GM23338 (cell line): ENCODE measurements around the gene DACH1. TPM values are rescaled to one million over a fixed set of nuclear protein-coding genes. Genes with fewer than 3 reads are reported as not detected.

ENCODE experiments used
- ATAC-seq: fragments of 200-7000 bp; cut with Tn5 transposase; 3 replicates; pipeline ENCODE4 v1.9.1; 2020
- DNase-seq: peaks from one replicate; pipeline ENCODE4 v3.0.0-alpha.2; 2015; ENCODE audit warnings: low spot score
- H2AFZ ChIP-seq: fragments of 200-600 bp; sonication (generic); 2 replicates; pipeline ENCODE4 v1.8.0; 2016; ENCODE audit warnings: antibody characterized with exemption, mild to moderate bottlenecking, moderate library complexity
- H3F3A ChIP-seq: fragments of 200-600 bp; sonication (generic); replicated peaks from 2 replicates; pipeline ENCODE4 v1.8.0; 2017; ENCODE audit warnings: antibody characterized with exemption, mixed run types, low read depth
- H3K27ac ChIP-seq: fragments of 200-600 bp; sonication (generic); 2 replicates; pipeline ENCODE4 v1.6.1; 2016; ENCODE audit warnings: low read depth
- H3K27me3 ChIP-seq: fragments of 200-600 bp; sonication (generic); 2 replicates; pipeline ENCODE4 v1.8.0; 2016; ENCODE audit warnings: mild to moderate bottlenecking, mixed run types, moderate library complexity; ENCODE audit not compliant: insufficient read depth
- H3K36me3 ChIP-seq: fragments of 200-600 bp; sonication (generic); 2 replicates; pipeline ENCODE4 v1.8.0; 2016; ENCODE audit warnings: mild to moderate bottlenecking; ENCODE audit not compliant: insufficient read depth
- H3K4me1 ChIP-seq: fragments of 200-600 bp; sonication (generic); 2 replicates; pipeline ENCODE4 v1.8.0; 2016; ENCODE audit warnings: mild to moderate bottlenecking, moderate library complexity; ENCODE audit not compliant: insufficient read depth
- H3K4me2 ChIP-seq: fragments of 200-600 bp; sonication (generic); 2 replicates; pipeline ENCODE4 v1.7.1; 2017; ENCODE audit warnings: mixed run types
- H3K4me3 ChIP-seq: fragments of 200-600 bp; sonication (generic); 2 replicates; pipeline ENCODE4 v1.6.1; 2016; ENCODE audit warnings: mixed run types
- H3K79me2 ChIP-seq: fragments of 200-600 bp; sonication (generic); replicated peaks from 2 replicates; pipeline ENCODE4 v1.8.0; 2017; ENCODE audit warnings: mild to moderate bottlenecking; ENCODE audit not compliant: insufficient read depth
- H3K9me2 ChIP-seq: fragments of 200-600 bp; sonication (generic); 2 replicates; pipeline ENCODE4 v1.8.0; 2017; ENCODE audit not compliant: insufficient read depth
- H4K20me1 ChIP-seq: fragments of 200-600 bp; sonication (generic); replicated peaks from 2 replicates; pipeline ENCODE4 v1.8.0; 2017; ENCODE audit warnings: mild to moderate bottlenecking; ENCODE audit not compliant: insufficient read depth
- H3K27ac Mint-ChIP-seq: 2 replicates; pipeline ENCODE4 v1.8.0; 2020; ENCODE audit warnings: inconsistent platforms, mild to moderate bottlenecking, moderate library complexity, mixed read lengths
- H3K27me3 Mint-ChIP-seq: 3 replicates; pipeline ENCODE4 v1.8.0; 2022; ENCODE audit warnings: low read depth, mild to moderate bottlenecking, moderate library complexity, mixed read lengths, inconsistent platforms; ENCODE audit not compliant: insufficient read depth, poor library complexity
- H3K36me3 Mint-ChIP-seq: 3 replicates; pipeline ENCODE4 v1.8.0; 2021; ENCODE audit warnings: low read depth, mild to moderate bottlenecking, inconsistent platforms, moderate library complexity, mixed read lengths
- H3K4me1 Mint-ChIP-seq: 3 replicates; pipeline ENCODE4 v1.8.0; 2020; ENCODE audit warnings: mild to moderate bottlenecking, inconsistent platforms, mixed read lengths
- H3K4me3 Mint-ChIP-seq: 3 replicates; pipeline ENCODE4 v1.8.0; 2021; ENCODE audit warnings: moderate library complexity, mild to moderate bottlenecking, inconsistent platforms, mixed read lengths
- H3K9me3 Mint-ChIP-seq: 3 replicates; pipeline ENCODE4 v1.8.0; 2020; ENCODE audit warnings: moderate library complexity, mild to moderate bottlenecking, inconsistent platforms, mixed read lengths
- CREB1 ChIP-seq: fragments of 250-450 bp; sonication (Bioruptor Pico); IDR thresholded peaks from 2 replicates; pipeline ENCODE4 v1.5.0; 2020; ENCODE audit warnings: low read depth, mild to moderate bottlenecking, moderate library complexity
- EZH2 ChIP-seq: fragments of 200-600 bp; sonication (generic); IDR thresholded peaks from one replicate; pipeline ENCODE4 v1.8.0; 2017; ENCODE audit warnings: antibody characterized with exemption, mild to moderate bottlenecking, low read depth; ENCODE audit not compliant: unreplicated experiment
- EZH2phosphoT487 ChIP-seq: fragments of 200-600 bp; sonication (generic); IDR thresholded peaks from one replicate; pipeline ENCODE4 v1.8.1; 2018; ENCODE audit warnings: antibody characterized with exemption; ENCODE audit not compliant: unreplicated experiment
- JUNB ChIP-seq: IDR thresholded peaks from one replicate; pipeline ENCODE4 v1.6.1; 2016; ENCODE audit warnings: antibody characterized with exemption; ENCODE audit not compliant: unreplicated experiment
- NANOG ChIP-seq: IDR thresholded peaks from 2 replicates; pipeline ENCODE4 v1.6.1; 2016; ENCODE audit warnings: antibody characterized with exemption, borderline replicate concordance
- POLR2AphosphoS5 ChIP-seq: IDR thresholded peaks from 2 replicates; pipeline ENCODE4 v1.6.1; 2016; ENCODE audit warnings: antibody characterized with exemption, low read depth
- STAT1 ChIP-seq: IDR thresholded peaks from one replicate; pipeline ENCODE4 v1.6.1; 2016; ENCODE audit warnings: antibody characterized with exemption; ENCODE audit not compliant: unreplicated experiment
- ZNF114 ChIP-seq: fragments of 250-450 bp; sonication (Bioruptor Pico); IDR thresholded peaks from 2 replicates; pipeline ENCODE4 v1.5.0; 2020; ENCODE audit warnings: mild to moderate bottlenecking, moderate library complexity
- ZNF331 ChIP-seq: fragments of 250-450 bp; sonication (Bioruptor Pico); IDR thresholded peaks from 2 replicates; pipeline ENCODE4 v1.5.0; 2020; ENCODE audit warnings: low read depth, mild to moderate bottlenecking, moderate library complexity
- polyA plus RNA-seq: library from polyadenylated mRNA; unstranded; fragments of >200 nt; fragmentation: Nextera tagmentation; extraction: Ambion mirVana; gene quantifications from 2 replicates; pipeline ENCODE4 v1.2.1, GENCODE V29; 2016
- total RNA-seq: library from RNA; depleted of rRNA; stranded (reverse); fragments of >200 nt; shearing (Covaris generic); gene quantifications from 2 replicates; pipeline ENCODE4 v1.2.3, GENCODE V29; 2014
- TF ChIP-seq, protein P1 (sequence below), 2 experiments: fragments of 200-600 bp in 1 of 2; sonication (generic) in 1 of 2; conservative IDR thresholded peaks; 2 replicates each; pipeline versions ENCODE4 v1.5.1 to v1.6.1; 2016 to 2017; ENCODE audit warnings: antibody characterized with exemption in 2 of 2, low read depth in 2 of 2, mild to moderate bottlenecking in 2 of 2, moderate library complexity in 1 of 2
- TF ChIP-seq, protein P2 (sequence below): IDR thresholded peaks from 2 replicates; pipeline ENCODE4 v1.6.1; 2016; ENCODE audit warnings: antibody characterized with exemption
- TF ChIP-seq, protein P3 (sequence below): IDR thresholded peaks from one replicate; pipeline ENCODE4 v1.6.1; 2018; ENCODE audit warnings: antibody characterized with exemption; ENCODE audit not compliant: unreplicated experiment
- TF ChIP-seq, protein P4 (sequence below): fragments of 250-450 bp; sonication (Bioruptor Pico); IDR thresholded peaks from 2 replicates; pipeline ENCODE4 v1.5.0; 2020; ENCODE audit warnings: mild to moderate bottlenecking, moderate library complexity

Gene DACH1
- total and polyA plus RNA-seq, 2 experiments from 2014 or later = 0.45 to 0.57 TPM

DNA sequence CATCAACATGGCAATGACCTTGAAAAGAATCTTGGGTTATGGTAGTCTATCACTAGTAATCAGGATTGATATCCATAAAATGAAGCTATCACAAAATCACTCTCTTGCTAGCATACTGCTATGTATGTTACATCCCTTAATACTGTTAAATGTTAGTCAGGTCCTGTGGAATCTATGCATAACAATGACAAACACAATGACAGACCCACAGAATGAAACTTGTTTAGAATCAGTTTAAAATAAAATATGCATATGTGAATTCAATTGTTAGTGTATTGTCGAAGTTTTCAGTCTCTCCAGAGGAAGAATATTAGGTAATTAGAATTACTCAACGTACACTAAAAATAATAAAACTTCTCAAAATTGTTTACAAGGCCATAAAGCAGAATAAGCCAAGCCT is 137.6 kb downstream of the DACH1 start:
- DNase-seq = peak; percentile 26
- H3K4me1 Mint-ChIP-seq = peaks cover 22% of the 10 kb centered on the region
- ATAC-seq = peak; percentile 34; the same call in 2 of the 3 replicates

More for the DNA sequence above, 137.6 kb downstream of the DACH1 start:
- H3K36me3 ChIP-seq = no peaks in the 10 kb centered on the region
- Mint-ChIP-seq H3K4me3 (no peak overlapping the region), H3K9me3 (no peaks in the 10 kb centered on the region; the same call in 2 of the 3 replicates), H3K27me3 (peaks cover 2% of the 10 kb centered on the region), H3K27ac (no peak overlapping the region; the same call in 1 of the 2 replicates), H3K36me3 (no peaks in the 10 kb centered on the region)
- H3K27ac ChIP-seq = no peak overlapping the region
- TF ChIP-seq, protein P1, sequence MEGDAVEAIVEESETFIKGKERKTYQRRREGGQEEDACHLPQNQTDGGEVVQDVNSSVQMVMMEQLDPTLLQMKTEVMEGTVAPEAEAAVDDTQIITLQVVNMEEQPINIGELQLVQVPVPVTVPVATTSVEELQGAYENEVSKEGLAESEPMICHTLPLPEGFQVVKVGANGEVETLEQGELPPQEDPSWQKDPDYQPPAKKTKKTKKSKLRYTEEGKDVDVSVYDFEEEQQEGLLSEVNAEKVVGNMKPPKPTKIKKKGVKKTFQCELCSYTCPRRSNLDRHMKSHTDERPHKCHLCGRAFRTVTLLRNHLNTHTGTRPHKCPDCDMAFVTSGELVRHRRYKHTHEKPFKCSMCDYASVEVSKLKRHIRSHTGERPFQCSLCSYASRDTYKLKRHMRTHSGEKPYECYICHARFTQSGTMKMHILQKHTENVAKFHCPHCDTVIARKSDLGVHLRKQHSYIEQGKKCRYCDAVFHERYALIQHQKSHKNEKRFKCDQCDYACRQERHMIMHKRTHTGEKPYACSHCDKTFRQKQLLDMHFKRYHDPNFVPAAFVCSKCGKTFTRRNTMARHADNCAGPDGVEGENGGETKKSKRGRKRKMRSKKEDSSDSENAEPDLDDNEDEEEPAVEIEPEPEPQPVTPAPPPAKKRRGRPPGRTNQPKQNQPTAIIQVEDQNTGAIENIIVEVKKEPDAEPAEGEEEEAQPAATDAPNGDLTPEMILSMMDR (conservative IDR thresholded peaks at IDR 0.05; ENCODE audit: low read depth in 2 of 2) = no peak
- TF ChIP-seq, protein P2, sequence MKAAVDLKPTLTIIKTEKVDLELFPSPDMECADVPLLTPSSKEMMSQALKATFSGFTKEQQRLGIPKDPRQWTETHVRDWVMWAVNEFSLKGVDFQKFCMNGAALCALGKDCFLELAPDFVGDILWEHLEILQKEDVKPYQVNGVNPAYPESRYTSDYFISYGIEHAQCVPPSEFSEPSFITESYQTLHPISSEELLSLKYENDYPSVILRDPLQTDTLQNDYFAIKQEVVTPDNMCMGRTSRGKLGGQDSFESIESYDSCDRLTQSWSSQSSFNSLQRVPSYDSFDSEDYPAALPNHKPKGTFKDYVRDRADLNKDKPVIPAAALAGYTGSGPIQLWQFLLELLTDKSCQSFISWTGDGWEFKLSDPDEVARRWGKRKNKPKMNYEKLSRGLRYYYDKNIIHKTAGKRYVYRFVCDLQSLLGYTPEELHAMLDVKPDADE = no peak
- TF ChIP-seq EZH2 (no peak), STAT1 (no peak), ZNF331 (CRISPR knock-in tag) (no peak), JUNB (no peak), EZH2phosphoT487 (no peak), CREB1 (CRISPR knock-in tag) (no peak), ZNF114 (no peak), POLR2AphosphoS5 (no peak), NANOG (no peak)
- TF ChIP-seq, protein P3, sequence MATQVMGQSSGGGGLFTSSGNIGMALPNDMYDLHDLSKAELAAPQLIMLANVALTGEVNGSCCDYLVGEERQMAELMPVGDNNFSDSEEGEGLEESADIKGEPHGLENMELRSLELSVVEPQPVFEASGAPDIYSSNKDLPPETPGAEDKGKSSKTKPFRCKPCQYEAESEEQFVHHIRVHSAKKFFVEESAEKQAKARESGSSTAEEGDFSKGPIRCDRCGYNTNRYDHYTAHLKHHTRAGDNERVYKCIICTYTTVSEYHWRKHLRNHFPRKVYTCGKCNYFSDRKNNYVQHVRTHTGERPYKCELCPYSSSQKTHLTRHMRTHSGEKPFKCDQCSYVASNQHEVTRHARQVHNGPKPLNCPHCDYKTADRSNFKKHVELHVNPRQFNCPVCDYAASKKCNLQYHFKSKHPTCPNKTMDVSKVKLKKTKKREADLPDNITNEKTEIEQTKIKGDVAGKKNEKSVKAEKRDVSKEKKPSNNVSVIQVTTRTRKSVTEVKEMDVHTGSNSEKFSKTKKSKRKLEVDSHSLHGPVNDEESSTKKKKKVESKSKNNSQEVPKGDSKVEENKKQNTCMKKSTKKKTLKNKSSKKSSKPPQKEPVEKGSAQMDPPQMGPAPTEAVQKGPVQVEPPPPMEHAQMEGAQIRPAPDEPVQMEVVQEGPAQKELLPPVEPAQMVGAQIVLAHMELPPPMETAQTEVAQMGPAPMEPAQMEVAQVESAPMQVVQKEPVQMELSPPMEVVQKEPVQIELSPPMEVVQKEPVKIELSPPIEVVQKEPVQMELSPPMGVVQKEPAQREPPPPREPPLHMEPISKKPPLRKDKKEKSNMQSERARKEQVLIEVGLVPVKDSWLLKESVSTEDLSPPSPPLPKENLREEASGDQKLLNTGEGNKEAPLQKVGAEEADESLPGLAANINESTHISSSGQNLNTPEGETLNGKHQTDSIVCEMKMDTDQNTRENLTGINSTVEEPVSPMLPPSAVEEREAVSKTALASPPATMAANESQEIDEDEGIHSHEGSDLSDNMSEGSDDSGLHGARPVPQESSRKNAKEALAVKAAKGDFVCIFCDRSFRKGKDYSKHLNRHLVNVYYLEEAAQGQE = no peak
- TF ChIP-seq, protein P4, sequence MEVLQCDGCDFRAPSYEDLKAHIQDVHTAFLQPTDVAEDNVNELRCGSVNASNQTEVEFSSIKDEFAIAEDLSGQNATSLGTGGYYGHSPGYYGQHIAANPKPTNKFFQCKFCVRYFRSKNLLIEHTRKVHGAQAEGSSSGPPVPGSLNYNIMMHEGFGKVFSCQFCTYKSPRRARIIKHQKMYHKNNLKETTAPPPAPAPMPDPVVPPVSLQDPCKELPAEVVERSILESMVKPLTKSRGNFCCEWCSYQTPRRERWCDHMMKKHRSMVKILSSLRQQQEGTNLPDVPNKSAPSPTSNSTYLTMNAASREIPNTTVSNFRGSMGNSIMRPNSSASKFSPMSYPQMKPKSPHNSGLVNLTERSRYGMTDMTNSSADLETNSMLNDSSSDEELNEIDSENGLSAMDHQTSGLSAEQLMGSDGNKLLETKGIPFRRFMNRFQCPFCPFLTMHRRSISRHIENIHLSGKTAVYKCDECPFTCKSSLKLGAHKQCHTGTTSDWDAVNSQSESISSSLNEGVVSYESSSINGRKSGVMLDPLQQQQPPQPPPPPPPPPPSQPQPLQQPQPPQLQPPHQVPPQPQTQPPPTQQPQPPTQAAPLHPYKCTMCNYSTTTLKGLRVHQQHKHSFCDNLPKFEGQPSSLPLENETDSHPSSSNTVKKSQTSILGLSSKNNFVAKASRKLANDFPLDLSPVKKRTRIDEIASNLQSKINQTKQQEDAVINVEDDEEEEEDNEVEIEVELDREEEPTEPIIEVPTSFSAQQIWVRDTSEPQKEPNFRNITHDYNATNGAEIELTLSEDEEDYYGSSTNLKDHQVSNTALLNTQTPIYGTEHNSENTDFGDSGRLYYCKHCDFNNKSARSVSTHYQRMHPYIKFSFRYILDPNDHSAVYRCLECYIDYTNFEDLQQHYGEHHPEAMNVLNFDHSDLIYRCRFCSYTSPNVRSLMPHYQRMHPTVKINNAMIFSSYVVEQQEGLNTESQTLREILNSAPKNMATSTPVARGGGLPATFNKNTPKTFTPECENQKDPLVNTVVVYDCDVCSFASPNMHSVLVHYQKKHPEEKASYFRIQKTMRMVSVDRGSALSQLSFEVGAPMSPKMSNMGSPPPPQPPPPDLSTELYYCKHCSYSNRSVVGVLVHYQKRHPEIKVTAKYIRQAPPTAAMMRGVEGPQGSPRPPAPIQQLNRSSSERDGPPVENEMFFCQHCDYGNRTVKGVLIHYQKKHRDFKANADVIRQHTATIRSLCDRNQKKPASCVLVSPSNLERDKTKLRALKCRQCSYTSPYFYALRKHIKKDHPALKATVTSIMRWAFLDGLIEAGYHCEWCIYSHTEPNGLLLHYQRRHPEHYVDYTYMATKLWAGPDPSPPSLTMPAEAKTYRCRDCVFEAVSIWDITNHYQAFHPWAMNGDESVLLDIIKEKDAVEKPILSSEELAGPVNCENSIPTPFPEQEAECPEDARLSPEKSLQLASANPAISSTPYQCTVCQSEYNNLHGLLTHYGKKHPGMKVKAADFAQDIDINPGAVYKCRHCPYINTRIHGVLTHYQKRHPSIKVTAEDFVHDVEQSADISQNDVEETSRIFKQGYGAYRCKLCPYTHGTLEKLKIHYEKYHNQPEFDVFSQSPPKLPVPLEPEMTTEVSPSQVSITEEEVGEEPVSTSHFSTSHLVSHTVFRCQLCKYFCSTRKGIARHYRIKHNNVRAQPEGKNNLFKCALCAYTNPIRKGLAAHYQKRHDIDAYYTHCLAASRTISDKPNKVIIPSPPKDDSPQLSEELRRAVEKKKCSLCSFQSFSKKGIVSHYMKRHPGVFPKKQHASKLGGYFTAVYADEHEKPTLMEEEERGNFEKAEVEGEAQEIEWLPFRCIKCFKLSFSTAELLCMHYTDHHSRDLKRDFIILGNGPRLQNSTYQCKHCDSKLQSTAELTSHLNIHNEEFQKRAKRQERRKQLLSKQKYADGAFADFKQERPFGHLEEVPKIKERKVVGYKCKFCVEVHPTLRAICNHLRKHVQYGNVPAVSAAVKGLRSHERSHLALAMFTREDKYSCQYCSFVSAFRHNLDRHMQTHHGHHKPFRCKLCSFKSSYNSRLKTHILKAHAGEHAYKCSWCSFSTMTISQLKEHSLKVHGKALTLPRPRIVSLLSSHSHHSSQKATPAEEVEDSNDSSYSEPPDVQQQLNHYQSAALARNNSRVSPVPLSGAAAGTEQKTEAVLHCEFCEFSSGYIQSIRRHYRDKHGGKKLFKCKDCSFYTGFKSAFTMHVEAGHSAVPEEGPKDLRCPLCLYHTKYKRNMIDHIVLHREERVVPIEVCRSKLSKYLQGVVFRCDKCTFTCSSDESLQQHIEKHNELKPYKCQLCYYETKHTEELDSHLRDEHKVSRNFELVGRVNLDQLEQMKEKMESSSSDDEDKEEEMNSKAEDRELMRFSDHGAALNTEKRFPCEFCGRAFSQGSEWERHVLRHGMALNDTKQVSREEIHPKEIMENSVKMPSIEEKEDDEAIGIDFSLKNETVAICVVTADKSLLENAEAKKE (CRISPR knock-in tag) = no peak
- H3K4me3 ChIP-seq = no peak overlapping the region
- H3K27me3 ChIP-seq = no peaks in the 10 kb centered on the region
- H3K9me2 ChIP-seq = no peaks in the 10 kb centered on the region
- no peaks in the 10 kb centered on the region for H4K20me1 ChIP-seq
- H3K4me1 ChIP-seq = peaks cover 22% of the 10 kb centered on the region
- H3K4me2 ChIP-seq = peak overlapping the region; percentile 19; the same call in 1 of the 2 replicates
- H3K79me2 ChIP-seq = no peaks in the 10 kb centered on the region
- no peak overlapping the region for H2AFZ ChIP-seq
- no peaks in the 10 kb centered on the region for H3F3A ChIP-seq
